DOHH2 (cell line): ENCODE measurements around the gene FAU.

Experiments used
- CTCF ChIP-seq: fragments of 200-600 bp; sonication (generic); IDR thresholded peaks from one replicate; pipeline ENCODE4 v1.5.1; 2014; ENCODE audit warnings: antibody characterized with exemption, mild to moderate bottlenecking, low read depth, low read length; ENCODE audit not compliant: poor library complexity, severe bottlenecking
- EZH2phosphoT487 ChIP-seq: fragments of 200-600 bp; sonication (generic); IDR thresholded peaks from 2 replicates; pipeline ENCODE4 v1.6.1; 2017; ENCODE audit warnings: borderline replicate concordance, mild to moderate bottlenecking, antibody characterized with exemption, low read length, moderate library complexity, mixed read lengths

- TF ChIP-seq CTCF (no peak), EZH2phosphoT487 (no peak)
Measured at GRCh38 chr11:65087216-65087615, 34.7 kb downstream of the FAU start.
